Calu3 (cell line): Measurements from ENCODE around the gene SEPTIN5. TPM values are rescaled to one million over a fixed set of nuclear protein-coding genes. Genes with fewer than 3 reads are reported as not detected.

Source experiments
- BruUV-seq: library from RNA; stranded (reverse); fragments of 400-500 nt; replicated peaks from 2 replicates; lab custom pipeline; 2021; lab: Mats Ljungman, UMichigan
- CTCF ChIA-PET: fragments of 300-600 bp; sonication (Branson Sonifier 250); formaldehyde crosslinking; loops from one replicate; lab custom pipeline; 2022; ENCODE audit warnings: antibody characterized with exemption; lab: Charles Lee
- DNase-seq: peaks from one replicate; pipeline ENCODE4 v3.0.0; 2022
- H3K27ac Mint-ChIP-seq: one replicate; pipeline ENCODE4 v1.8.0; 2022; ENCODE audit warnings: mixed read lengths; ENCODE audit not compliant: unreplicated experiment
- H3K27me3 Mint-ChIP-seq: one replicate; pipeline ENCODE4 v1.8.0; 2022; ENCODE audit warnings: mixed read lengths; ENCODE audit not compliant: unreplicated experiment
- H3K36me3 Mint-ChIP-seq: one replicate; pipeline ENCODE4 v1.8.0; 2022; ENCODE audit warnings: mild to moderate bottlenecking, moderate library complexity, mixed read lengths; ENCODE audit not compliant: insufficient read depth, unreplicated experiment
- H3K4me1 Mint-ChIP-seq: one replicate; pipeline ENCODE4 v1.8.0; 2022; ENCODE audit warnings: mild to moderate bottlenecking, low read depth, mixed read lengths; ENCODE audit not compliant: unreplicated experiment
- H3K4me3 Mint-ChIP-seq: one replicate; pipeline ENCODE4 v1.8.0; 2022; ENCODE audit warnings: mild to moderate bottlenecking, low read depth, moderate library complexity, mixed read lengths; ENCODE audit not compliant: unreplicated experiment
- H3K9me3 Mint-ChIP-seq: one replicate; pipeline ENCODE4 v1.8.0; 2022; ENCODE audit warnings: low read depth, mixed read lengths; ENCODE audit not compliant: unreplicated experiment
- CTCF ChIP-seq: fragments of 200-600 bp; IDR thresholded peaks from one replicate; pipeline ENCODE4 v1.8.0; 2022; ENCODE audit warnings: antibody characterized with exemption; ENCODE audit not compliant: unreplicated experiment
- intact Hi-C: fragments of 100-400 bp; cut with micrococcal nuclease; formaldehyde crosslinking; loops from one replicate; pipeline ENCODE4 v1.10.0; 2022; ENCODE audit not compliant: unreplicated experiment
- total RNA-seq: library from RNA; stranded (reverse); gene quantifications from 2 replicates; pipeline ENCODE4 v1.2.3, GENCODE V29; 2022

SEPTIN5 gene
- total RNA-seq, 1 experiment from 2014 or later, result 3.3 TPM

GRCh38 chr22:19766511-19767426 lies 52.5 kb downstream of the SEPTIN5 start:
- Mint-ChIP-seq H3K4me3 (peak overlapping the region; percentile 70), H3K27ac (no peak overlapping the region), H3K4me1 (no peaks in the 10 kb centered on the region), H3K27me3 (peaks cover 81% of the 10 kb centered on the region), H3K9me3 (no peaks in the 10 kb centered on the region), H3K36me3 (no peaks in the 10 kb centered on the region)
- no TSS peak for BruUV-seq
- CTCF ChIA-PET, result interaction anchor here (1.0 kb wide), 1 partner anchor 36 kb away, joined by 3 read pairs; no protein-coding TSS in a partner anchor
- peak; percentile 50 for TF ChIP-seq CTCF
- intact Hi-C loops, result no loop called here
- DNase-seq, result peak; percentile 75

- H3K4me3 Mint-ChIP-seq, result peak overlapping the region; percentile 70
- BruUV-seq, result no TSS peak
- no peaks in the 10 kb centered on the region for H3K4me1 Mint-ChIP-seq
- H3K27me3 Mint-ChIP-seq, result peaks cover 81% of the 10 kb centered on the region
- intact Hi-C loops, result no loop called here
- no peaks in the 10 kb centered on the region for H3K36me3 Mint-ChIP-seq
- H3K27ac Mint-ChIP-seq, result no peak overlapping the region
- no peaks in the 10 kb centered on the region for H3K9me3 Mint-ChIP-seq
- no peak for DNase-seq
- CTCF ChIA-PET, result interaction anchor here (1.0 kb wide), 1 partner anchor 37 kb away, joined by 3 read pairs; no protein-coding TSS in a partner anchor
- no peak for TF ChIP-seq CTCF
Measured at GRCh38 chr22:19767427-19768341, 53.4 kb downstream of the SEPTIN5 start.

GRCh38 chr22:19769393-19769715 lies 55.1 kb downstream of the SEPTIN5 start:
- H3K36me3 Mint-ChIP-seq, result no peaks in the 10 kb centered on the region
- intact Hi-C loops, result no loop called here
- no peak overlapping the region for H3K4me3 Mint-ChIP-seq
- no TSS peak for BruUV-seq
- H3K27me3 Mint-ChIP-seq, result peaks cover 81% of the 10 kb centered on the region
- DNase-seq, result no peak
- H3K9me3 Mint-ChIP-seq, result no peaks in the 10 kb centered on the region
- no peak for TF ChIP-seq CTCF
- no peak overlapping the region for H3K27ac Mint-ChIP-seq
- no peaks in the 10 kb centered on the region for H3K4me1 Mint-ChIP-seq
- CTCF ChIA-PET, result no interaction called here
